C4-2B (cell line): ENCODE measurements around the gene QKI.

Experiments
- ZFX ChIP-seq: fragments of 450-650 bp; IDR thresholded peaks from 2 replicates; pipeline ENCODE4 v1.6.1; 2017
- TF ChIP-seq, protein P1 (sequence below): fragments of 450-650 bp; conservative IDR thresholded peaks from 2 replicates; pipeline ENCODE4 v1.5.1; 2017; ENCODE audit warnings: mild to moderate bottlenecking

DNA sequence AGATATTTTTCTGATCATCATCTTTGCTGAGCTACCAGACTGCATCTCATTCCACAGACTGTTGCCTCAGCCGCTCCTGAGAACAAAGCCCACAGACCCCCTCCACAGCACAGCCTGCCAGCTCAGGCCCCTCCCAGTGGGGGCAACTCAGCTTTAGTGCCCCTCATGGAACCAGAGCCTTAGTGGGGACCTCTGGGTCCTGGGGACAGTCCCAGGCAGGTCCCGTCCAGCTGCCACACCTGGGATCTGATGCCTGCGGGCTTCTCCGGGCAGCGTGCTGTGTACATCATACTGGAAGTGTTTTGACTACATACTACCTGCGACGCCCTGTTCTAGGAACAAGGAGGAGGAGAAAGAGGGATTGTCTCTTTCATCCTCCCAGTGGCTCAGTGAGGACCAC is 38.3 kb upstream of the QKI start:
- TF ChIP-seq, protein P1, sequence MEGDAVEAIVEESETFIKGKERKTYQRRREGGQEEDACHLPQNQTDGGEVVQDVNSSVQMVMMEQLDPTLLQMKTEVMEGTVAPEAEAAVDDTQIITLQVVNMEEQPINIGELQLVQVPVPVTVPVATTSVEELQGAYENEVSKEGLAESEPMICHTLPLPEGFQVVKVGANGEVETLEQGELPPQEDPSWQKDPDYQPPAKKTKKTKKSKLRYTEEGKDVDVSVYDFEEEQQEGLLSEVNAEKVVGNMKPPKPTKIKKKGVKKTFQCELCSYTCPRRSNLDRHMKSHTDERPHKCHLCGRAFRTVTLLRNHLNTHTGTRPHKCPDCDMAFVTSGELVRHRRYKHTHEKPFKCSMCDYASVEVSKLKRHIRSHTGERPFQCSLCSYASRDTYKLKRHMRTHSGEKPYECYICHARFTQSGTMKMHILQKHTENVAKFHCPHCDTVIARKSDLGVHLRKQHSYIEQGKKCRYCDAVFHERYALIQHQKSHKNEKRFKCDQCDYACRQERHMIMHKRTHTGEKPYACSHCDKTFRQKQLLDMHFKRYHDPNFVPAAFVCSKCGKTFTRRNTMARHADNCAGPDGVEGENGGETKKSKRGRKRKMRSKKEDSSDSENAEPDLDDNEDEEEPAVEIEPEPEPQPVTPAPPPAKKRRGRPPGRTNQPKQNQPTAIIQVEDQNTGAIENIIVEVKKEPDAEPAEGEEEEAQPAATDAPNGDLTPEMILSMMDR: no peak
- TF ChIP-seq ZFX: no peak
